Measurements from ENCODE around the gene SF3A2.

GRCh38 chr19:2189880-2190279, 46.7 kb upstream of the SF3A2 start:
- no peak for TF ChIP-seq MYC (IDR thresholded peaks at IDR 0.05; ENCODE audit: low read depth, low read length)
- TF ChIP-seq CTCF (IDR thresholded peaks at IDR 0.05; ENCODE audit: low read depth, low read length) = no peak
- TF ChIP-seq POLR2A (IDR thresholded peaks at IDR 0.05; ENCODE audit: extremely low read depth, insufficient read length) = no peak
